Measurements from ENCODE around the gene ZNF446. TPM values are rescaled to one million over a fixed set of nuclear protein-coding genes. Genes with fewer than 3 reads are reported as not detected.

The ZNF446 gene
- total and polyA plus RNA-seq, 10 of the 15 experiments (the other 5 are each of a cell fraction or from before 2014, with no cell fraction given): 0.14 to 6.9 (median 4.1) TPM

GRCh38 chr19:58511353-58512208 is 35.4 kb downstream of the ZNF446 start, which contains the start of gene SLC27A5:
Gene SLC27A5 (minus strand): TSS chr19:58511992. CDS start chr19:58511955, 37 bp downstream.
- no peaks in the 10 kb centered on the region for H3K27me3 ChIP-seq (replicated peaks in 1 of 2; ENCODE audit: control insufficient read depth in 2 of 2, insufficient read depth in 2 of 2, low read length in 1 of 2)
- H3K4me1 ChIP-seq (ENCODE audit: control insufficient read depth, insufficient read depth, low read length): peaks cover 14% of the 10 kb centered on the region
- TF ChIP-seq USF2 (IDR thresholded peaks at IDR 0.05; ENCODE audit: borderline replicate concordance, low read depth, low read length) (no peak), POLR2A (IDR thresholded peaks at IDR 0.05; ENCODE audit: low read depth, low read length) (peak; percentile 55; the same call in 1 of the 2 replicates), STAT3 (IDR thresholded peaks at IDR 0.05; ENCODE audit: low read depth, low read length) (no peak), MTA3 (IDR thresholded peaks at IDR 0.05; ENCODE audit: borderline replicate concordance, low read length) (no peak), CBFB (IDR thresholded peaks at IDR 0.05; ENCODE audit: low read depth) (no peak), NRF1 (conservative IDR thresholded peaks at IDR 0.05; ENCODE audit: low read depth, low read length) (no peak), ATF2 (IDR thresholded peaks at IDR 0.05; ENCODE audit: low read length) (no peak), SMARCA5 (IDR thresholded peaks at IDR 0.05) (no peak), ZNF217 (IDR thresholded peaks at IDR 0.05) (no peak)
- no peak within 1 kb of the TSS for H3K4me2 ChIP-seq (ENCODE audit: control insufficient read depth, insufficient read depth)
- H3K9me3 ChIP-seq (replicated peaks; ENCODE audit: control insufficient read depth, insufficient read depth, low read length): no peaks in the 10 kb centered on the region; the same call in 2 of the 3 replicates
- FAIRE-seq: no peak
- 83% methylated on average over 25 of the region's 25 CpGs for WGBS (ENCODE audit: insufficient coverage, insufficient replicate concordance, low lambda C conversion rate, missing lambda C conversion rate)
- in situ Hi-C loops (cut with MboI): no loop called here
- intact Hi-C loops (cut with micrococcal nuclease; ENCODE audit: unreplicated experiment): no loop called here
- H3K27ac ChIP-seq (ENCODE audit: control insufficient read depth, insufficient read depth): no peak within 1 kb of the TSS
- POLR2A ChIA-PET: interaction anchor here (0.6 kb wide), 1 partner anchor 26 kb away, joined by 4 read pairs; no protein-coding TSS in a partner anchor
- H4K20me1 ChIP-seq (ENCODE audit: control insufficient read depth, insufficient read depth): no peaks in the 10 kb centered on the region
- RAD21 ChIA-PET (ENCODE audit: unreplicated experiment): no interaction called here
- DNase-seq (ENCODE audit: low read depth, low spot score): no peak
- no peak within 1 kb of the TSS for H3K9ac ChIP-seq (ENCODE audit: control insufficient read depth, insufficient read depth, low read length)
- H2AFZ ChIP-seq (ENCODE audit: control insufficient read depth, low read depth, low read length): no peak within 1 kb of the TSS
- SMC1A ChIA-PET (ENCODE audit: uncharacterized antibody, unreplicated experiment): interaction anchor here (0.8 kb wide), 1 partner anchor 12 kb away, joined by 3 read pairs; no protein-coding TSS in a partner anchor
- no peak for ATAC-seq
- CTCF ChIA-PET: interaction anchor here (0.7 to 1.5 kb wide), 2 partner anchors 8 to 66 kb away, joined by 3 to 5 read pairs; partner anchors contain the start of gene ZBTB45
- no peak within 1 kb of the TSS for H3K4me3 ChIP-seq
- BruUV-seq (replicated peaks): no TSS peak
- peaks cover 0 to 5% of the 10 kb centered on the region in 2 experiments; a peak in 3 of 4 replicates for H3K36me3 ChIP-seq (ENCODE audit: control insufficient read depth in 2 of 2, insufficient read depth in 2 of 2, low read length in 1 of 2)
- peaks cover 15% of the 10 kb centered on the region for H3K79me2 ChIP-seq (ENCODE audit: control insufficient read depth, insufficient read depth, low read length)
